GM13976 (cell line): ENCODE measurements around the gene ITPR2.

ENCODE experiments used
- DNase-seq: peaks from one replicate; pipeline ENCODE4 v3.0.0; 2012; ENCODE audit warnings: low spot score
- in situ Hi-C: fragments of 300-500 bp; cut with MboI; formaldehyde crosslinking; loops from one replicate; pipeline ENCODE4 v1.12.0; 2022; ENCODE audit warnings: low sequenced_read_pairs, mixed read lengths, inconsistent platforms; ENCODE audit not compliant: unreplicated experiment
- TF ChIP-seq, protein P1 (sequence below): IDR thresholded peaks from 2 replicates; pipeline ENCODE4 v1.5.1; 2012; ENCODE audit warnings: borderline replicate concordance, mild to moderate bottlenecking; ENCODE audit not compliant: insufficient read depth; ENCODE audit errors: extremely low read depth, missing control alignments, control extremely low read depth

The ITPR2 gene

DNA sequence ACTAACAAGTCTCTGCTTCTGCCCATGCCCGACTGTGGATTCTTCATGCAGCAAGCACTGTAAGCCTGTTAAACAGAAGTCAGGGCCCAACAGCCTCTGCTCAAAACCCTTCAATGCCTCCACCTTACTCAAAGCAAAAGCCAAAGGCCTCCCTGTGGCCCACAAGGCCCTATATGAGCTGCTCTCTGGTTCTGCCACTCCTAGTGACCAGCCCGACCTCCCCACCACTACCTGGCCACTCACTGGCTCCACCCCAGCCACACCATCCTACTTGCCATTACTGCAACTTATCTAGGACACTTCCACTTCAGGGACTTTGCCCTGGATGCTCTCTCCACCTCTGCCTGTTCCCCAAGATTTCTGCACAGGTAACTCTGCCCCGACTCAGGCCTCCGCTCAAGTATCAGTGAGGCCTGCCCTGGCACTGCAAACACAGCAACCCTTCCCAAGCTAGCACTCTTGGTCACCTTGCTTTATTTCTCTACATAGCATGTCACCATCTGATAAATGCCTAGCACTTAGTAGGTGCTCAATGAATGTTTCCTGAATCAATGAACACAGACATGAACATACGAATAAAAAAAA is 88.9 kb downstream of the ITPR2 start:
- in situ Hi-C loops: no loop called here
- TF ChIP-seq, protein P1, sequence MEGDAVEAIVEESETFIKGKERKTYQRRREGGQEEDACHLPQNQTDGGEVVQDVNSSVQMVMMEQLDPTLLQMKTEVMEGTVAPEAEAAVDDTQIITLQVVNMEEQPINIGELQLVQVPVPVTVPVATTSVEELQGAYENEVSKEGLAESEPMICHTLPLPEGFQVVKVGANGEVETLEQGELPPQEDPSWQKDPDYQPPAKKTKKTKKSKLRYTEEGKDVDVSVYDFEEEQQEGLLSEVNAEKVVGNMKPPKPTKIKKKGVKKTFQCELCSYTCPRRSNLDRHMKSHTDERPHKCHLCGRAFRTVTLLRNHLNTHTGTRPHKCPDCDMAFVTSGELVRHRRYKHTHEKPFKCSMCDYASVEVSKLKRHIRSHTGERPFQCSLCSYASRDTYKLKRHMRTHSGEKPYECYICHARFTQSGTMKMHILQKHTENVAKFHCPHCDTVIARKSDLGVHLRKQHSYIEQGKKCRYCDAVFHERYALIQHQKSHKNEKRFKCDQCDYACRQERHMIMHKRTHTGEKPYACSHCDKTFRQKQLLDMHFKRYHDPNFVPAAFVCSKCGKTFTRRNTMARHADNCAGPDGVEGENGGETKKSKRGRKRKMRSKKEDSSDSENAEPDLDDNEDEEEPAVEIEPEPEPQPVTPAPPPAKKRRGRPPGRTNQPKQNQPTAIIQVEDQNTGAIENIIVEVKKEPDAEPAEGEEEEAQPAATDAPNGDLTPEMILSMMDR: no peak
- DNase-seq: no peak

DNA sequence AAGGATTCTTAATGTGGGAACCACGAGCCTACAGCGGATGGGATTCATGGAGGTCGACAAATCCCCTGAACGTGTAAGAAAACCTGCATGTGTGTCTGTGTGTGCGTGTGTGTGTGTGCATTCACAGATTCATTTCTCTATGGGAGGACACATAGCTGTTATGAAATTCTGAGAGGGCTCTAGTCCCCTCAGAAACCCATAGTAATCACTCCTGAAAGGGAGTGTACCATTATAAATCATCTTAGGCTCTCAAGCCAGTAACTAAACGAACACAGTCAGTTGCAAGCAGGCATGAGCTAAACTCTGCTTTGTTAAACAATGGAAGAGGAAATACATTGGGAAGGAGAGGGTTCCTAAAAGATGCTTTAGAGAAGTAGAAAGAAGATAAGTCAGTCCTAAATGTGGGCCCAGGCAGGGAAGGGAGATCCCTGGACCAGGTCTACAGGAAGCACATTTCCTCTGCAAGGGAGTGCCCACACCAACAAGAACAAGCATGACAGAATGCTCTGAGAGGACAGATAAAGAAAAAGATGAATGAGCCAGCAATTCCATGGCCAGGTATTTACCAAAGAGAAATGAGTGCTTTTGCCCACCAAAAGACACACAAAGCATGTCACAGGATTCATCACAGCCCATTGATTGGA is 91.3 kb downstream of the ITPR2 start:
- in situ Hi-C loops: no loop called here
- TF ChIP-seq, protein P1: no peak
- DNase-seq: no peak

DNA sequence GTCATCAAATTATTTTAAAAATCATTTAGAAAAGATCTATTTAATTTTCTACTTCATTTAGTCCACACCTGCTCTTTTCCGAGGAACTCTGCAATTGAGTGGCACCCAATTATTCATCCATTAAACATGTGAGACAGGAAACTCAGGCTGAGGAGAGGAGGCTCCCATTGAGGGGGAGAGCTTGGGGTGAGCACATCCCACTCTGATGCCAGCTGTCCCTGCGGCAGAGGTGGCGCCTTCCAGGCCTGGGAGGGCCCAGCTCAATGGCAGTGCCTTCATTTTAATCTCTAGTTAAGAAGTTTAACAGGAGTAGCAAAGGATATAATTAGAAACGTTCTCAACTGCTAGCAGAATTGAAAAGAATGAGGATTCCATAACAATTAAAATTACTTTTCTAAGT is 92.0 kb downstream of the ITPR2 start:
- TF ChIP-seq, protein P1: no peak
- in situ Hi-C loops: no loop called here
- no peak for DNase-seq

DNA sequence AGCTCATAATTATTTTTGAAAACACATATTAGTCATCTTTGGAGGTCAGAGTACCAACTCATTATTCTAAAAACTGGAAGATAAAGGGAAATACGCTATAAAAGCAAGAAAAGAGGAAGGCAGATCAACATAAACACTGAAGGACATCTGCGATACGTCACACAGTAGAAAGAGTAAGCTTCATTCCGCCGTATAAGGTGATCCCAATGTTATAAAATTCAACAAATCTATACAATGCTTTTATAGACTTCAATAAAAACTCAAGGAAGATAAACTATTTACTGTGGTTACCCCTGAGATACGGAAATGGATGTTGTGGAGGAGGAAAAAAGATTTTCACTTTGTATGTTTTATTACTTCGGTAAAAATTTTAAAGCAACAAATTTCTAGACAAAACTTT is 92.6 kb downstream of the ITPR2 start:
- in situ Hi-C loops: no loop called here
- no peak for DNase-seq
- TF ChIP-seq, protein P1: no peak

- DNase-seq: no peak
- in situ Hi-C loops: no loop called here
Measured at GRCh38 chr12:26737487-26738030, 95.4 kb downstream of the ITPR2 start.

DNA sequence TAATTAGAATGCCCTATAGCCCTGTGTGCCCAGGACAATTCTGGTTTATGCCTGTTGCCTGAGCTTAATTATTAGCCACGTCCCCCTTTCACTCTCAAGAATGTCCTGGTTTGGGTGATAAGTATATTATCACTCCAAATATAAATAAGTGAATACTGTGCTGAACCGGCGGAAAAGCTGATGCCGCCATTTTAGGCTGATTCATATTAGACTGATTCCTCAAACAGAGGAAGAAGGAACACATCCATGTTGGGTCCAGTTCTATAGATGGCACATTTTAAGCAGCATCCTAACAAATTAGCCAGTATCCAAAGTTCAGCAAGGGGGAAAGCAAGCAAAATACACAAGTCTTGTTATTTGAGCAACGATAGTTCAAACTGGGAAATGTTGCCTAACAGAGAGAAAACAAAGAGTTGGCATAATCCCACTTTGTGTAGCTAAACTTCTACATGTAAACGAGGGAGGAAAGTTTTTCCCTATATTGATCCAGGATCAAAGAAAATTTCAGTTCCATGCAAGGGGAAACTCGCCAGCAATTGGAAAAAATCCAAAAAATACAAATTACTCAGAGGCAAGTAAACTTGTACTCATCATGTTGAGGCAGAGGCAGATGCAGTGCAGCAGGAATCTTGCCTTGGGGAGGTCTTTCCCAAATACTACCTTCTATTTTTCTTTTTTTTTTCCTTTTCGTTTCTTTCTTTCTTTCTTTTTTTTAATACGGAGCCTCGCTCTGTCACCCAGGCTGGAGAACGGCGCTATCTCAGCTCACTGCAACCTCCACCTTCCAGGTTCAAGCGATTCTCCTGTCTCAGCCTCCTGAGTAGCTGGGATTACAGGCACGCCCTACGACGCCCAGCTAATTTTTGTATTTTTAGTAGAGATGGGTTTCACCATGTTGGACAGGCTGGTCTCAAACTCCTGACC is 96.2 kb downstream of the ITPR2 start:
- TF ChIP-seq, protein P1: no peak
- no peak for DNase-seq
- in situ Hi-C loops: no loop called here

More at GRCh38 chr12:26737487-26738030, 95.4 kb downstream of the ITPR2 start:
- TF ChIP-seq, protein P1: no peak
